Measurements from ENCODE around the gene UNC13B.

GRCh38 chr9:35277171-35277520 is 115.3 kb downstream of the UNC13B start:
- TF ChIP-seq POLR2A (IDR thresholded peaks at IDR 0.05) (no peak), EP300 (IDR thresholded peaks at IDR 0.05) (no peak)
- TF ChIP-seq, protein P1, sequence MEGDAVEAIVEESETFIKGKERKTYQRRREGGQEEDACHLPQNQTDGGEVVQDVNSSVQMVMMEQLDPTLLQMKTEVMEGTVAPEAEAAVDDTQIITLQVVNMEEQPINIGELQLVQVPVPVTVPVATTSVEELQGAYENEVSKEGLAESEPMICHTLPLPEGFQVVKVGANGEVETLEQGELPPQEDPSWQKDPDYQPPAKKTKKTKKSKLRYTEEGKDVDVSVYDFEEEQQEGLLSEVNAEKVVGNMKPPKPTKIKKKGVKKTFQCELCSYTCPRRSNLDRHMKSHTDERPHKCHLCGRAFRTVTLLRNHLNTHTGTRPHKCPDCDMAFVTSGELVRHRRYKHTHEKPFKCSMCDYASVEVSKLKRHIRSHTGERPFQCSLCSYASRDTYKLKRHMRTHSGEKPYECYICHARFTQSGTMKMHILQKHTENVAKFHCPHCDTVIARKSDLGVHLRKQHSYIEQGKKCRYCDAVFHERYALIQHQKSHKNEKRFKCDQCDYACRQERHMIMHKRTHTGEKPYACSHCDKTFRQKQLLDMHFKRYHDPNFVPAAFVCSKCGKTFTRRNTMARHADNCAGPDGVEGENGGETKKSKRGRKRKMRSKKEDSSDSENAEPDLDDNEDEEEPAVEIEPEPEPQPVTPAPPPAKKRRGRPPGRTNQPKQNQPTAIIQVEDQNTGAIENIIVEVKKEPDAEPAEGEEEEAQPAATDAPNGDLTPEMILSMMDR (IDR thresholded peaks at IDR 0.05): no peak
